A172 (cell line): ENCODE results near the gene GALK2. TPM values are rescaled to one million over a fixed set of nuclear protein-coding genes. Genes with fewer than 3 reads are reported as not detected.

ENCODE experiments used
- DNase-seq: peaks from one replicate; pipeline ENCODE4 v3.0.0-alpha.2; 2015; ENCODE audit warnings: low spot score
- total RNA-seq: library from RNA; depleted of rRNA; stranded (reverse); fragments of >200 nt; shearing (Covaris generic); gene quantifications from 2 replicates; pipeline ENCODE4 v1.2.3, GENCODE V29; 2014

GALK2 gene
- total RNA-seq, 1 experiment from 2014 or later: 25.7 TPM

- DNase-seq: no peak
Observed at GRCh38 chr15:49282366-49282765, 112.3 kb downstream of the GALK2 start.

GRCh38 chr15:49286649-49287404 lies 116.8 kb downstream of the GALK2 start:
- no peak for DNase-seq

GRCh38 chr15:49287481-49287880 lies 117.4 kb downstream of the GALK2 start:
- no peak for DNase-seq

- DNase-seq: no peak
Observed at GRCh38 chr15:49288391-49288790, 118.3 kb downstream of the GALK2 start.

GRCh38 chr15:49290191-49290590 lies 120.1 kb downstream of the GALK2 start:
- DNase-seq: no peak

DNA sequence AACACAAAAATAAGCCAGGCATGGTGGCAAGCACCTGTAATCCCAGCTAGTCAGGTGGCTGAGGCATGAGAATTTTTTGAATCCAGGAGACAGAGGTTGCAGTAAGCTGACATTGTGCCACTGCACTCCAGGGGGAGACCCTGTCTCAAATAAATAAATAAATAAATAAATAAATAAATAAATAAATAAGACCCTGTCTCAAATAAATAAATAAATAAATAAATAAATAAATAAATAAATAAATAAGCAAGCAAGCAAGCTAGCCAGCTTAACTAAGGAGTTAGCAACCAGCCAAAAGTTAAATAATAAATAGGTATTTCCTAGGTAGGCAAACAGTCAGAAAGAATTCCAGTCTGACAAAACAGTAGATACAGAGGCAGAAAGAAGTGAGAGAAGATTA lies 123.9 kb downstream of the GALK2 start:
- DNase-seq: no peak

DNA sequence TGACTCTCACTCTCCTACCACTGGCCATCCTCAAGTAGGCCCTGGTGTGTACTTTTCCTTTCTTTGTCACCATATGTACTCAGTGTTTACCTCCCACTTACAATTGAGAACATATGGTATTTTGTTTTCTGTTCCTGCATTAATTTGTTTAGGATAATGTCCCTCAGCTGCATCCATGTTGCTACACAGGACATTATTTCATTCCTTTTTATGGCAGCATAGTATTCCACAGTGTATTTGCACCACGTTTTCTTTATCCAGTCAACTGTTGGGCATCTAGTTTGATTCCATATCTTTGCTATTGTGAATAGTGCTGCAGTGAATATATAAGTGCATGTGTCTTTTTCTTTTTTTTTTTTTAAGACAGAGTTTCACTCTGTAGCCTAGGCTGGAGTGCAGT lies 126.2 kb downstream of the GALK2 start:
- DNase-seq: no peak

DNA sequence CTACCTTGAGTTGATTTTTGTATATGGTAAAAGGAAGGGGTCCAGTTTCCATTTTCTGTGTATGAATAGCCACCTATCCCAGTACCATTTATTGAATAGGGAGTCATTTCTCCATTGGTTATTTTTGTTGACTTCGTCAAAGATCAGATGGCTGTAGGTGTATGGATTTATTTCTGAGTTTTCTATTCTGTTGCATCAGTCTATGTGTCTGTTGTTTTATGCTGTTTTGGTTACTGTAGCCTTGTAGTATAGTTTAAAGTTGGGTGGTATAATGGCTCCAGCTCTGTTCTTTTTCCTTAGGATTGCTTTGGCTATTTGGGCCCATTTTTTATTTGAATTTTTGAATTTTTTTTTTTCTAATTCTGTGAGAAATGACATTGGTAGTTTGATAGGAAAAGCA lies 127.5 kb downstream of the GALK2 start:
- DNase-seq: no peak

DNA sequence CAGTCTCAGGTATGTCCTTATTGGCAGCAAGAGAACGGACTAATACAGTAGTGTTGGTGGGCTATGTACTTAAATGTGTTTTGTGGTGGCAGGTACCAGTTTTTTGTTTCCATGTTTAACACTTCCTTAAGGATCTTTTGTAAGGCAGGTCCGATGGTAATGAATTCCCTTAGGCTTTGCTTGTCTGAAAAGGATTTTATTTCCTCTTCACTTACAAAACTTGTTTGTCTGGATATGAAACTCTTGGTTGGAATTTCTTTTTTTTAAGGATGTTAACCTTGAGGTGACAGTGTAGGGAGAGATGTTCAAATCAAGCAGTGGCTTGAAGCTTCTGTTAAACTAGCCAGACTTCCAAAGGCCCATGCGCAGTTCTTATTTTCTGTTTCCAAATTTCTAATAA lies 130.8 kb downstream of the GALK2 start:
- DNase-seq: no peak

DNA sequence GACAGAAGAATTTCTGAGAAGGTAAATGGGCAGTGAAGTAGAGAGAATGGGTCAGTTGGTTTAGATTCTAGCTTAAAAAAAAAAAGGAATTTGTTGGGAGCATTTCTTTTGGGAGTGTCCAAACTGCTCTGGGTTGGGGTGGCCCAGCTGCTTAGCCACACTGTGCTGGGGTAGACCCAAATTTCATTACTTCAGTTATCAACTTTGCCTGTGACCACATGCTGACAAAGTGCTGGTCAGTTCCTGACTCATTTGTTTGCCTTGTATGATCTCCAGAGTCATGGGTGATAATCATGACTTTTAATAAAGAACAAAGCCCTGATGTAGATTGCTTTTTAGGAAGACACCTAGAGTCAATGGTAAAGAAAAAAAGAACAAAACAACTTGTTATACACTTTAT lies 131.5 kb downstream of the GALK2 start:
- DNase-seq: no peak

DNA sequence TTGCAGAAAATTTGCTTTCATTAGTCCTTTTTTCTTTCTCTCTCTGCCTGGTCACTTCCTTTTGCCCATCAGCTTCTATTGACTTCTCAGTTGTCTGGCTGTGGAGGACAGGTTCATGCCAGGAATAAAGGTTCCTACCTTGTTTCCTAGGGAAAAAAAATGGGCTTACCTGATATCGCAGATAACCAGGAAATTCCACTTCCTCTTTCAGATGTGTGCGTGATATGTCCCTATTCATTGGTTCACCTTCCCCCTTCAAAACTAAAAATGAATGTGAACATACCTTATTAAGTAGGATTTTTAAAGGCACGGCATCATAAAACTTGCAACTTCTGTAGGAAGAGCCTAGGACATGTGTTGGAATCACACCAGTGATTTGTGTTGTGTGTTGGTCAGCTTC lies 133.0 kb downstream of the GALK2 start:
- DNase-seq: no peak

DNA sequence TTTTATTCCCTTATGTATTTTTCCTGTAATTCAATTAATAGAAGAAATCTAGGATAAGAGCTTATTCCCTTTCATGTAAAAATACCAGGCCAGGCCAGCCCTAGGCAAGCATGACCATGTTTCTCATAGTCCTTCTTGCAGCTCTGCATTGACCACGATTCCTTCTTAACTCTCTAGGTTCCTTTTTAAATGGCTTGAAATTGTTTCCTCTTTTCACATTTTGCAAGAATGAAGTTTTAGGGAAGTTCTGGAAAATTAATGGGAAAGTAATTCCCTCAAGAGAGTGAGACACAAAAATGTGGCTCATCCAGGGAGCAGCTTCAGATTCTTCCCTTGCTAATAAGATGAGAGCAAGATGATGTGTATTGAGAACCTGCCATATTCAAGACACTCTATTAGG lies 136.5 kb downstream of the GALK2 start:
- no peak for DNase-seq

- DNase-seq: no peak
Observed at GRCh38 chr15:49308686-49309085, 138.6 kb downstream of the GALK2 start.

- no peak for DNase-seq
Observed at GRCh38 chr15:49309889-49310288, 139.8 kb downstream of the GALK2 start.

DNA sequence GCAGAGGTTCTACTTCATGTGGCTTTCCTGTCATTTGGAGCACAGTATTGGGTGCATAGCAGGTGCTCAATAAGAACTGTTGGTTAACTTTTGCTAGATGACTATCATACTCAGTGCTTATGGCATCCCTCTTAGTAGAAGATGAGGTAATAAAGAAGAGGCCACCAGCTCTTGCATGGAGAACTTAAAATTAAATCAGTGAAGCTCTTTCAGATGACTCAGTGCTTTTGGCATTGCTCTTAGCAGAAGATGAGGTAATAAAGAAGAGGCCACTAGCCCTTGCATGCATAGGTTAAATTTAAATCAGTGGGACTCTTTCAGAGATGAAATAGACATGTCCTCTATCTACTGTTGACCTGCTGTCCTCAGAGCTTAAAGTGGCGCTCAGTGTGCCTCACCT lies 143.6 kb downstream of the GALK2 start:
- peak; percentile 28 for DNase-seq

DNA sequence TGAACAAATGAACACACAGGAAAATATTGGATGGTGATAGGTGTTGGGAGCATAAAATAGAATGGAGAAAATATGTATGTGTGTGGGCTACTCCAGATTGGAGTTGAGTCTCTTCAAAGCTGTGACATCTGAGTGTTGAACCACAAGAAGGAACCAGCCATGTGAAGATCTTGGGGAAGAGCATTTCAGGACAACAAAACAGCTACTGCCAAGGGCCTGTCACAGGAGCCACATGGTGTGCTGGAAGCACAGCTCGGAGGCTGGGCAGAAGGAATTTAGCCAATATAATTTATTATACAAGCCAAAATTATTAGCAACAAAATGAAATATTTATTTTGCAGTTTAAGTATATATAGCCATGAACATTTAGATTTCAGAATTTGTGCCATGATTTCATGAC lies 144.7 kb downstream of the GALK2 start:
- no peak for DNase-seq

- no peak for DNase-seq
Observed at GRCh38 chr15:49315391-49315823, 145.4 kb downstream of the GALK2 start.

- no peak for DNase-seq
Observed at GRCh38 chr15:49320351-49320750, 150.3 kb downstream of the GALK2 start.

GRCh38 chr15:49323207-49323606 lies 153.2 kb downstream of the GALK2 start:
- no peak for DNase-seq

GRCh38 chr15:49327927-49328326 lies 157.9 kb downstream of the GALK2 start:
- no peak for DNase-seq

DNA sequence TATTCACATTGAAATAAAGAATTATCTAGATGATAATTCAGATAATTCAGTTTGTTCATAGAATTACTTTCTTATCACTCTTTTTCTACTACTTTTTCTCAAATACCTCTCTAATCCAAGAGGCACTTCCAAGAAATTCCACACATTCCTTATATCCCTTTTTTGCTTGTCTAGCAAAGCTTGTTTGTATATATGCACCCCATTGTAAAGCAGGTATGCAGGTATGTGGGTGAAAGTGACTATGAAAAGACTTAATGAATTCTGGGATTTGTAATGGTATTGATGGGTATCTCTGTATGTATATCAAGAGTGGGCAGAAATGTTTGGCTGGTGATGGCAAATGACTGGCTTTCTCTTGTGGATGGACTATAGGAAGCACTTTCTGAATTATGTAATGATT lies 158.9 kb downstream of the GALK2 start:
- no peak for DNase-seq

- DNase-seq: no peak
Observed at GRCh38 chr15:49330166-49330565, 160.1 kb downstream of the GALK2 start.

DNA sequence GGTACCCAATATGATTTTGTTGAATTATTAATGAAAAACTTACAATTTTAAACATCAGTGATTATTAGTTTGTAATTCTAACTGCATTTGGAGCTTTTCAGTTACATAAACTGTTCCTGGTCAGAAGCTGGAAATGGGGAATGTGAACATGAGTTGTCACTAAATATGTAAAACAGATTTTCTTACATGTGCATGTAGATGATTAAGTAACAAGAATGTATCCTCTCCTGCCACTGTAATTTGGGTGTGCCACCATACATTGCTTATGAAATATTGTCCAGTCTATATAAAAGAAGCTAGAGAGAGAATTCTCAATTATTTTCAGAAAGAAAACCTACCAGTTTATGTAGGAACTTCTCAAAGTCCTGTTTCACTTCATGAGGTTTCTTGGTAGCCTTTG lies 161.4 kb downstream of the GALK2 start:
- DNase-seq: no peak

DNA sequence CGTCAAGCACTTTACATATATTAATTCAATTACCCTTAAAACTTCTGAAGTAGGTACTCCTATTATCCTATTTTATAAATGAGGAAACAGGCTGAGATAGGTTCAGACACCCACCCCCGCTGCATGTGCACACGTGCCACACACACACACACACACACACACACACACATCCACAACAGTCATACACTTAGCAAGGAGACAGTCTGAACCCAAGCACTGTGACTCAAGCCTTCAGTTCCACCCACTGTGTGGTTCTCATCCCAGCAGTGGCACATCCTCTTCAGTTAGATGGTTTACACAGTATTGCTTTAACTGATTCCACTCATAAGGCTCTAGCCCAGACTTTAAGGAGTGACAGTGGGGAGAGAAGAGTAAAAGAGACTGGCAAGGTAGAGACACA lies 161.9 kb downstream of the GALK2 start:
- no peak for DNase-seq
